Lung (tissue), 12 donors: Measurements from ENCODE around the gene CLEC2B. TPM values are rescaled to one million over a fixed set of nuclear protein-coding genes. Genes with fewer than 3 reads are reported as not detected.
A peak's percentile ranks its signal among the peaks of the same experiment; 100 is the strongest.

Source experiments
- ATAC-seq: fragments of 200-7000 bp; cut with Tn5 transposase; one replicate; pipeline ENCODE4 v1.9.1; 2020; ENCODE audit warnings: moderate number of reproducible peaks; ENCODE audit not compliant: insufficient read depth, low FRiP score
- DNase-seq, 3 donors: peaks; one replicate each; pipeline ENCODE4 v3.0.0-alpha.2; 2013 to 2017
- H3K27ac ChIP-seq, 2 donors: one replicate each; pipeline ENCODE4 v1.5.1; 2013; ENCODE audit warnings: mild to moderate bottlenecking in 2 of 2, moderate library complexity in 2 of 2, control low read depth in 1 of 2, inconsistent platforms in 1 of 2, low read depth in 1 of 2, low read length in 1 of 2
- H3K27me3 ChIP-seq, 3 donors: one replicate each; pipeline ENCODE4 v1.5.1; 2013; ENCODE audit warnings: low read length in 2 of 3; ENCODE audit not compliant: control insufficient read depth in 3 of 3, insufficient read depth in 3 of 3
- H3K36me3 ChIP-seq, 4 donors: one replicate each; pipeline ENCODE4 v1.5.1; 2013; ENCODE audit warnings: low read length in 4 of 4, mild to moderate bottlenecking in 1 of 4, moderate library complexity in 1 of 4; ENCODE audit not compliant: control insufficient read depth in 4 of 4, insufficient read depth in 4 of 4
- H3K4me1 ChIP-seq, 5 donors: one replicate each; pipeline ENCODE4 v1.5.1; 2013; ENCODE audit warnings: low read length in 5 of 5, mild to moderate bottlenecking in 2 of 5, moderate library complexity in 1 of 5; ENCODE audit not compliant: control insufficient read depth in 5 of 5, insufficient read depth in 5 of 5
- H3K4me3 ChIP-seq: one replicate; pipeline ENCODE4 v1.5.1; 2013; ENCODE audit warnings: mild to moderate bottlenecking, control low read depth, moderate library complexity
- H3K9ac ChIP-seq, 2 donors: one replicate each; pipeline ENCODE4 v1.5.1; 2013; ENCODE audit warnings: low read length in 2 of 2, control low read depth in 1 of 2; ENCODE audit not compliant: insufficient read depth in 1 of 2
- H3K9me3 ChIP-seq, 4 donors: one replicate each; pipeline ENCODE4 v1.5.1; 2013; ENCODE audit warnings: low read length in 3 of 4, mild to moderate bottlenecking in 1 of 4, moderate library complexity in 1 of 4; ENCODE audit not compliant: control insufficient read depth in 4 of 4, insufficient read depth in 3 of 4
- CTCF ChIP-seq: IDR thresholded peaks from 2 replicates; pipeline ENCODE4 v1.5.1; 2012; ENCODE audit warnings: mild to moderate bottlenecking; ENCODE audit errors: control extremely low read depth, extremely low read depth
- WGBS, 2 donors: extraction: QIAGEN DNeasy Blood & Tissue Kit; methylation state at CpG; one replicate each; pipeline ENCODE4 v1.1.7; 2013; 5-methylcytosine and 5-hydroxymethylcytosine counted together
- polyA plus RNA-seq, 2 donors: library from polyadenylated mRNA; stranded (reverse); fragments of 200-250 nt; gene quantifications; one replicate each; pipeline ENCODE4 v1.2.1, GENCODE V29; 2013
- total RNA-seq, 2 donors: library from RNA; depleted of rRNA in 1 of 2; stranded (reverse); fragments of >200 nt in 1 of 2; gene quantifications; one replicate each; pipeline ENCODE4 v1.2.1, GENCODE V29; 2014 to 2021
- donor health status: control.
- donor health status: control.
- donor health status: Bipolar disorder and iron deficiency.
- donor health status: healthy.
- donor health status: DM: yes; HTN: yes; CAD: no.

The CLEC2B gene
- total and polyA plus RNA-seq, 4 donors: 14.1 to 70.1 (median 18.0) TPM

GRCh38 chr12:9811621-9812020 is 57.5 kb downstream of the CLEC2B start:
- 80 to 88% methylated on average over 5 of the region's 5 CpGs for WGBS, 2 donors

GRCh38 chr12:9810671-9811070 is 58.5 kb downstream of the CLEC2B start:
- Histone ChIP-seq H3K9me3 (no peaks in the 10 kb centered on the region), H3K9ac (no peak overlapping the region), H3K36me3 (no peaks in the 10 kb centered on the region), H3K4me1 (peaks cover 0 to 8% (median 0%) of the 10 kb centered on the region in 5 donors), H3K27ac (no peak overlapping the region), H3K27me3 (no peaks in the 10 kb centered on the region), H3K4me3 (no peak overlapping the region)
- WGBS, 2 donors: 31 to 42% methylated on average over 2 of the region's 2 CpGs
- DNase-seq: peak in 1 of 3 donors; percentile 28
- TF ChIP-seq CTCF: no peak
- ATAC-seq: no peak

More at GRCh38 chr12:9811621-9812020, 57.5 kb downstream of the CLEC2B start:
- TF ChIP-seq CTCF: no peak
- Histone ChIP-seq H3K4me3 (no peak overlapping the region), H3K9me3 (no peaks in the 10 kb centered on the region), H3K27me3 (no peaks in the 10 kb centered on the region), H3K27ac (no peak overlapping the region), H3K9ac (no peak overlapping the region), H3K4me1 (peaks cover 0 to 8% (median 0%) of the 10 kb centered on the region in 5 donors), H3K36me3 (no peaks in the 10 kb centered on the region)
- DNase-seq: no peak
- ATAC-seq: no peak

GRCh38 chr12:9809866-9810265 is 59.3 kb downstream of the CLEC2B start:
- H3K27ac ChIP-seq: no peak overlapping the region
- ATAC-seq: no peak
- no peak overlapping the region for H3K9ac ChIP-seq
- no peak overlapping the region for H3K4me3 ChIP-seq
- H3K27me3 ChIP-seq: no peaks in the 10 kb centered on the region
- no peaks in the 10 kb centered on the region for H3K36me3 ChIP-seq
- no peaks in the 10 kb centered on the region for H3K9me3 ChIP-seq
- H3K4me1 ChIP-seq: peaks cover 0 to 8% (median 0%) of the 10 kb centered on the region in 5 donors
- DNase-seq: no peak
- no peak for TF ChIP-seq CTCF

GRCh38 chr12:9809338-9809737 is 59.8 kb downstream of the CLEC2B start:
- Histone ChIP-seq H3K9ac (no peak overlapping the region), H3K27ac (no peak overlapping the region), H3K4me1 (peaks cover 0 to 8% (median 0%) of the 10 kb centered on the region in 5 donors), H3K4me3 (no peak overlapping the region), H3K9me3 (no peaks in the 10 kb centered on the region), H3K27me3 (no peaks in the 10 kb centered on the region), H3K36me3 (no peaks in the 10 kb centered on the region)
- ATAC-seq (no peak), DNase-seq (peak in 2 of 3 donors; percentile 37 to 49)
- TF ChIP-seq CTCF: no peak
- 74 to 78% methylated on average over 4 of the region's 4 CpGs for WGBS, 2 donors
